OCI-LY3 (cell line): ENCODE measurements around the gene NBPF1.
"Not testable (repeated sequence)": the region's sequence is repeated elsewhere in the genome, so short reads cannot be mapped to it uniquely, and the experiment has no call there.

Source experiments
- CTCF ChIP-seq: fragments of 200-600, 300-600 bp; sonication (generic); IDR thresholded peaks from 2 replicates; pipeline ENCODE4 v1.5.1; 2014; ENCODE audit warnings: antibody characterized with exemption, low read length, low read depth
- EZH2phosphoT487 ChIP-seq: fragments of 200-600 bp; shearing (Covaris generic); IDR thresholded peaks from 2 replicates; pipeline ENCODE4 v1.6.1; 2018; ENCODE audit warnings: antibody characterized with exemption, mixed run types, low read depth

GRCh38 chr1:16540421-16540893 is 72.9 kb downstream of the NBPF1 start:
- TF ChIP-seq CTCF, EZH2phosphoT487: not testable (repeated sequence)
